Measurements from ENCODE around the gene POFUT2.

- TF ChIP-seq CTCF (IDR thresholded peaks at IDR 0.05) (no peak), POLR2A (IDR thresholded peaks at IDR 0.05) (no peak)
Observed at GRCh38 chr21:45334134-45334533, 46.4 kb upstream of the POFUT2 start.
